Motor neuron (in vitro differentiated cells): ENCODE results near the gene KARS1. TPM values are rescaled to one million over a fixed set of nuclear protein-coding genes. Genes with fewer than 3 reads are reported as not detected.

ENCODE experiments used
- total RNA-seq, 8 experiments: library from RNA; unstranded; fragments of 300-600 nt; gene quantifications; 2 replicates each; pipeline versions ENCODE4 v1.2.3 to v1.2.4, GENCODE V29; 2022

The KARS1 gene
- total RNA-seq, 8 experiments from 2014 or later, result 106 to 187 (median 127) TPM

Other genes starting within 250 kb of the KARS1 start
- 100 to 1,000 TPM in 5 of 8 experiments, 10 to 100 TPM in 3; 43.5 to 130 (median 107) TPM for gene CFDP1, start 214.2 kb downstream of the KARS1 start, total RNA-seq
- 10 to 100 TPM in 7 of 8 experiments, 1 to 10 TPM in 1; 7.9 to 24.2 (median 17.1) TPM for gene TMEM170A, start 183.0 kb downstream of the KARS1 start, total RNA-seq
- gene CHST6, start 152.2 kb downstream of the KARS1 start, total RNA-seq, result 1 to 10 TPM in 2 of 8 experiments, under 1 TPM in 6; 0.10 to 9.6 (median 0.49) TPM
- gene CHST5, start 111.6 kb downstream of the KARS1 start, total RNA-seq, result 1 to 10 TPM in 1 of 8 experiments, under 1 TPM in 7; 0.20 to 1.5 (median 0.48) TPM
- 10 to 100 TPM in 6 of 8 experiments, 1 to 10 TPM in 2; 7.8 to 66.5 (median 12.7) TPM for gene TMEM231, start 91.4 kb downstream of the KARS1 start, total RNA-seq
- gene GABARAPL2, start 81.3 kb downstream of the KARS1 start, total RNA-seq, result 100 to 1,000 TPM; 111 to 235 (median 143) TPM
- gene ADAT1, start 24.4 kb downstream of the KARS1 start, total RNA-seq, result 10 to 100 TPM; 34.0 to 67.2 (median 48.7) TPM
- gene TERF2IP, start 108 bp upstream of the KARS1 start, total RNA-seq, result 100 to 1,000 TPM in 5 of 8 experiments, 10 to 100 TPM in 3; 55.4 to 212 (median 150) TPM
- 1 to 10 TPM in 2 of 8 experiments, under 1 TPM in 6; 0.41 to 2.5 (median 0.83) TPM for gene CPHXL2, start 29.3 kb upstream of the KARS1 start, total RNA-seq
- gene DUXB, start 53.8 kb upstream of the KARS1 start, total RNA-seq, result under 1 TPM in 2 of 8 experiments, not detected in 6; 0.31 to 0.42 TPM
- gene CPHXL, start 78.8 kb upstream of the KARS1 start, total RNA-seq, result under 1 TPM in 3 of 8 experiments, not detected in 5; 0.16 to 0.73 (median 0.18) TPM